IPS-15b (cell line): ENCODE data around the gene HOXD10.

Experiments used
- H3K27me3 ChIP-seq: one replicate; pipeline ENCODE4 v1.6.1; 2013; ENCODE audit warnings: low read length; ENCODE audit not compliant: control insufficient read depth, insufficient read depth
- H3K36me3 ChIP-seq: one replicate; pipeline ENCODE4 v1.6.1; 2013; ENCODE audit warnings: low read length; ENCODE audit not compliant: control insufficient read depth, insufficient read depth
- H3K4me1 ChIP-seq: one replicate; pipeline ENCODE4 v1.6.1; 2013; ENCODE audit warnings: mild to moderate bottlenecking, low read length; ENCODE audit not compliant: control insufficient read depth, insufficient read depth
- H3K4me3 ChIP-seq: one replicate; pipeline ENCODE4 v1.5.1; 2013; ENCODE audit warnings: low read depth, low read length
- H3K9ac ChIP-seq: one replicate; pipeline ENCODE4 v1.6.1; 2013; ENCODE audit warnings: low read depth, mild to moderate bottlenecking, low read length
- H3K9me3 ChIP-seq: one replicate; pipeline ENCODE4 v1.6.1; 2013; ENCODE audit warnings: mild to moderate bottlenecking, low read length; ENCODE audit not compliant: control insufficient read depth, insufficient read depth

The HOXD10 gene

GRCh38 chr2:176133389-176133788, 16.8 kb downstream of the HOXD10 start:
- H3K9ac ChIP-seq, result no peak overlapping the region
- H3K27me3 ChIP-seq, result peaks cover 94% of the 10 kb centered on the region
- H3K36me3 ChIP-seq, result no peaks in the 10 kb centered on the region
- H3K4me1 ChIP-seq, result peaks cover 4% of the 10 kb centered on the region
- H3K4me3 ChIP-seq, result peak overlapping the region; percentile 3
- H3K9me3 ChIP-seq, result no peaks in the 10 kb centered on the region

GRCh38 chr2:176134035-176134434, 17.5 kb downstream of the HOXD10 start:
- H3K9me3 ChIP-seq, result no peaks in the 10 kb centered on the region
- H3K4me3 ChIP-seq, result no peak overlapping the region
- peaks cover 94% of the 10 kb centered on the region for H3K27me3 ChIP-seq
- H3K36me3 ChIP-seq, result no peaks in the 10 kb centered on the region
- peaks cover 2% of the 10 kb centered on the region for H3K4me1 ChIP-seq
- H3K9ac ChIP-seq, result no peak overlapping the region

DNA sequence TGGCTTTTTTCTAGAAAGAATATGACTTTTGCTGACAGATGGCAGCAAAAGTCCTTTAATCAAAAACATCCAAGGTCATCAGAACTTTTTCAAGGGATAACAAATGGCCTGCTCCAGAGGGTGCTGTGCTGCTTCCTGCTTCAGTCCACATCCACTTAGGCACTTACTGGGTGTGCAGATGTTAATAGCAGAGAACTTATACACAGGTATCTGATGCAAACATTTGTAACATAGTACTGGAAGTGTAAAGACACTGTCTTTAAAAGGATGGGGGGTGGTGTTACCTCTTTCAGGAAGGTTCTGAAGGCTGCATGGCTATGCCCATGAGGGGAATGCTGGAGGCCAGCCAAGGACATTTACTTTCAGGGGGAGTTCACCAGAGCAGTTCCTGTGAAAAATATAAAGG, 18.5 kb downstream of the HOXD10 start:
- no peaks in the 10 kb centered on the region for H3K9me3 ChIP-seq
- peaks cover 2% of the 10 kb centered on the region for H3K4me1 ChIP-seq
- peak overlapping the region; percentile 1 for H3K4me3 ChIP-seq
- H3K9ac ChIP-seq, result no peak overlapping the region
- no peaks in the 10 kb centered on the region for H3K36me3 ChIP-seq
- peaks cover 99% of the 10 kb centered on the region for H3K27me3 ChIP-seq

GRCh38 chr2:176136374-176137251, 20.0 kb downstream of the HOXD10 start:
- peaks cover 99% of the 10 kb centered on the region for H3K27me3 ChIP-seq
- no peaks in the 10 kb centered on the region for H3K9me3 ChIP-seq
- H3K4me1 ChIP-seq, result peaks cover 5% of the 10 kb centered on the region
- H3K36me3 ChIP-seq, result no peaks in the 10 kb centered on the region
- peak overlapping the region; percentile 45 for H3K4me3 ChIP-seq
- no peak overlapping the region for H3K9ac ChIP-seq

DNA sequence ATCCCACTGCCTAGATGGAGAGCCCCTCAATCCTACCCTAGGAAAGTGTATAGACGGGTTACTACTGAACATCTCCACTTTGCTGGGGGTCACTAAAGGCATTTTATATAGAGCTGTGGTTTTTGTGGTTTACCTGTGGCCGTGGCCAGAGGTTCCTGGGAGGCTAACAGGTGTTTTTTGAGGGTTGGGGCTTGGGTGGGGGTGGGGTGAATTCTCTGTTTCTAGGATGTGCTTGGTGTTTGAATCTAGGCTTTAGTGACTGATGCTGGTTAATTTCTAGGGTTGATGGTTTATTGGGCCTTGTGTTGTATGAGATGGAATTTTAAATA, 20.6 kb downstream of the HOXD10 start:
- H3K27me3 ChIP-seq, result peaks cover 99% of the 10 kb centered on the region
- no peaks in the 10 kb centered on the region for H3K9me3 ChIP-seq
- peak overlapping the region; percentile 8 for H3K4me3 ChIP-seq
- H3K9ac ChIP-seq, result no peak overlapping the region
- H3K4me1 ChIP-seq, result peaks cover 5% of the 10 kb centered on the region
- H3K36me3 ChIP-seq, result no peaks in the 10 kb centered on the region

GRCh38 chr2:176137906-176138305, 21.3 kb downstream of the HOXD10 start:
- no peaks in the 10 kb centered on the region for H3K9me3 ChIP-seq

GRCh38 chr2:176138526-176138922, 21.9 kb downstream of the HOXD10 start:
- Histone ChIP-seq H3K4me3 (no peak overlapping the region), H3K9ac (no peak overlapping the region), H3K9me3 (no peaks in the 10 kb centered on the region), H3K36me3 (no peaks in the 10 kb centered on the region), H3K4me1 (peaks cover 5% of the 10 kb centered on the region), H3K27me3 (peaks cover 99% of the 10 kb centered on the region)

More at GRCh38 chr2:176137906-176138305, 21.3 kb downstream of the HOXD10 start:
- Histone ChIP-seq H3K36me3 (no peaks in the 10 kb centered on the region), H3K4me1 (peaks cover 5% of the 10 kb centered on the region), H3K4me3 (peak overlapping the region; percentile 19), H3K27me3 (peaks cover 99% of the 10 kb centered on the region), H3K9ac (no peak overlapping the region)

DNA sequence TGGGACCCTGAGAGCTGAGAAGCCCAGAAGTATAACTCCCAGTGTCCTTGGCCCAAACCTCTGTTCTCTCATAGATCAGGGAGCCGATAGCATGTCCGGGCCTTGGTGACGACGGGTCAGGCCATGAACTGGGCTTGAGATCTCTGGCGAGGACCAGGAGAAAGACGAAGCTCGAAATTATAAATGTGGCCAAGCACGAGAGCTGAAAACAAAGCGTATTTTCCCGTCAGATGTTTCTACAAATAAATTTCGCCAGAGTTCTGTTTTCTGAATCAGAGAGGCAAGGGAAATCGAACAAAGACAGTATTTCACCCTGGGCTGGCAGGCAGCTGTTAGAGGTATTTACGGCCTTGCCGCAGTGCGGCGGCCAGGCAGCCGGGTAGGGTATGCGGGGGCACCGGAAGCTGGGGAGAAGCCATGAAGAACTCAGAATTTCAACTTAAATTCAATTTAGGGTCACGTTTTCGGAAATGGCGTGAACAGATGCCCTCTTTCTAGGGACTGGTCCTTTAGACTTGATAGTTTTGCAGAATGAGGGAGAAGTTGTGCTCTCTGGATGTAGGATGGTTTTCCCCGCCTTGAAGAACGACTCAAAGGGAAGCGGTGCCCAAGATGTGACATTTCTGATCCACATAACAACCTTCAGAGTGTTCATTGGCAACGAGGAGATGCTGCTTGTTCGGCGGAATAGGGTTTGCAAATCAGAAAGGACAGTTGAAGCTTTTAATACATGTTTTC, 22.5 kb downstream of the HOXD10 start:
- no peak overlapping the region for H3K9ac ChIP-seq
- H3K9me3 ChIP-seq, result no peaks in the 10 kb centered on the region
- H3K27me3 ChIP-seq, result peaks cover 99% of the 10 kb centered on the region
- no peak overlapping the region for H3K4me3 ChIP-seq
- no peaks in the 10 kb centered on the region for H3K36me3 ChIP-seq
- H3K4me1 ChIP-seq, result peaks cover 5% of the 10 kb centered on the region

- Histone ChIP-seq H3K4me3 (peak overlapping the region; percentile 54), H3K4me1 (peaks cover 5% of the 10 kb centered on the region), H3K9ac (no peak overlapping the region), H3K9me3 (no peaks in the 10 kb centered on the region), H3K36me3 (no peaks in the 10 kb centered on the region), H3K27me3 (peaks cover 99% of the 10 kb centered on the region)
Measured at GRCh38 chr2:176139661-176140512, 23.3 kb downstream of the HOXD10 start.

DNA sequence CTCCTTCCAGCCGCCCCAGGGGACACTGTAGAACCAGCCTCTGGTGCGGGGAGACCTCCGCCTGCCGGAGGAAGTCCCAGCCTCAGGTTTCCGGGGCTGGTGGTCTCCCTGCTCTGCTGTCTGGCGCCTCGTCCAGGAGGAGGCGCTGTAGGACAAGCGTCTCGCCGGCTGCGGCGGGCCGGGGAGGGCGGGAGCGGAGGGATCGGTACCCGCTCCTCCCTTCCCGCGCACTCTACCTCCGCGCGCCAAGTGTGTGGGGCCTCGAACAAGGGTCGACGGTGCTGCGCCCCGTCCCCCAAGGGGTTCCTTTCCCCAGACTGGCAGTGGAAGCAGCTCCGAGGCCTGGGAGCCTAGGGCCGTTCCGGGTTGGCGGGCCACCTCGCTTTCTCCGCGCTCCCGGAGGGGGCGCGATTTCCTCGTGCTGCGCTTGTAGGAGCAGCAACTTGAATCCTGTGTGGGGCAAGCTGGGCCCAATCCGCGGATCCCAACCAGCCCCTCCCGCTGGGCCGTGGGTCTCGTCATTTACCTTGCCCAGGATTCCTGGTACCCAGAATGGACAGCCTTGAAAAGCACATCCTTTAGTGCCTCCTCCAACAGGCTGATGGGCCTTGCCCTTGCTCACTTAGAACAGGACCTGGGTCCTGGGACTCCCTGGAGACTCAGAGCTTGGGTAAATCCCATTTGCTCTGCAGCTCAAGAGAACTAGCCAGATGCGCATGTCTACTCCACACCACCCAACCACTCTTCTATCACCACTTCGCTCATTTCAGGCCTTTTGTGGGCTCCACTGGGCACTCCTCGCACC, 24.1 kb downstream of the HOXD10 start:
- Histone ChIP-seq H3K9me3 (no peaks in the 10 kb centered on the region), H3K4me1 (peaks cover 5% of the 10 kb centered on the region), H3K4me3 (peak overlapping the region; percentile 54), H3K27me3 (peaks cover 99% of the 10 kb centered on the region), H3K9ac (no peak overlapping the region), H3K36me3 (no peaks in the 10 kb centered on the region)

- peaks cover 2% of the 10 kb centered on the region for H3K4me1 ChIP-seq
- no peaks in the 10 kb centered on the region for H3K9me3 ChIP-seq
- no peak overlapping the region for H3K9ac ChIP-seq
- H3K27me3 ChIP-seq, result peaks cover 99% of the 10 kb centered on the region
- H3K4me3 ChIP-seq, result no peak overlapping the region
- no peaks in the 10 kb centered on the region for H3K36me3 ChIP-seq
Measured at GRCh38 chr2:176142281-176142680, 25.7 kb downstream of the HOXD10 start.
